BLaER1 (cell line): ENCODE measurements around the gene GADD45A.

Source experiments
- H3K27ac ChIP-seq: shearing (Covaris generic); formaldehyde crosslinking; 2 replicates; pipeline ENCODE4 v1.8.1; 2022
- H3K27me3 ChIP-seq: shearing (Covaris generic); formaldehyde crosslinking; 2 replicates; pipeline ENCODE4 v1.8.1; 2022
- H3K36me3 ChIP-seq: shearing (Covaris generic); formaldehyde crosslinking; 2 replicates; pipeline ENCODE4 v1.8.1; 2022
- H3K4me1 ChIP-seq: shearing (Covaris generic); formaldehyde crosslinking; 2 replicates; pipeline ENCODE4 v1.8.1; 2022
- H3K4me2 ChIP-seq: shearing (Covaris generic); formaldehyde crosslinking; 2 replicates; pipeline ENCODE4 v1.8.1; 2022
- H3K4me3 ChIP-seq: shearing (Covaris generic); formaldehyde crosslinking; 2 replicates; pipeline ENCODE4 v1.8.1; 2022
- H3K9ac ChIP-seq: shearing (Covaris generic); formaldehyde crosslinking; 2 replicates; pipeline ENCODE4 v1.8.1; 2022
- H3K9me3 ChIP-seq: shearing (Covaris generic); formaldehyde crosslinking; 2 replicates; pipeline ENCODE4 v1.8.1; 2022
- H4K20me1 ChIP-seq: shearing (Covaris generic); formaldehyde crosslinking; 2 replicates; pipeline ENCODE4 v1.8.1; 2022
- Cebpa-rat ChIP-seq: shearing (Covaris generic); IDR thresholded peaks from 2 replicates; pipeline ENCODE4 v1.8.1; 2022

Gene GADD45A, protein sequence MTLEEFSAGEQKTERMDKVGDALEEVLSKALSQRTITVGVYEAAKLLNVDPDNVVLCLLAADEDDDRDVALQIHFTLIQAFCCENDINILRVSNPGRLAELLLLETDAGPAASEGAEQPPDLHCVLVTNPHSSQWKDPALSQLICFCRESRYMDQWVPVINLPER

GRCh38 chr1:67685067-67685557 is at the start of gene GADD45A:
GADD45A (plus strand) TSS chr1:67685201; CDS start chr1:67685495, 294 bp downstream.
- TF ChIP-seq Cebpa-rat = no peak
- Histone ChIP-seq H3K9me3 (no peaks in the 10 kb centered on the region), H3K27me3 (no peaks in the 10 kb centered on the region), H3K9ac (peak within 1 kb of the TSS; percentile 95), H4K20me1 (peaks cover 47% of the 10 kb centered on the region), H3K4me2 (peak within 1 kb of the TSS; percentile 91), H3K27ac (peak within 1 kb of the TSS; percentile 92), H3K4me3 (peak within 1 kb of the TSS; percentile 99), H3K36me3 (peaks cover 30% of the 10 kb centered on the region), H3K4me1 (peaks cover 29% of the 10 kb centered on the region)

DNA sequence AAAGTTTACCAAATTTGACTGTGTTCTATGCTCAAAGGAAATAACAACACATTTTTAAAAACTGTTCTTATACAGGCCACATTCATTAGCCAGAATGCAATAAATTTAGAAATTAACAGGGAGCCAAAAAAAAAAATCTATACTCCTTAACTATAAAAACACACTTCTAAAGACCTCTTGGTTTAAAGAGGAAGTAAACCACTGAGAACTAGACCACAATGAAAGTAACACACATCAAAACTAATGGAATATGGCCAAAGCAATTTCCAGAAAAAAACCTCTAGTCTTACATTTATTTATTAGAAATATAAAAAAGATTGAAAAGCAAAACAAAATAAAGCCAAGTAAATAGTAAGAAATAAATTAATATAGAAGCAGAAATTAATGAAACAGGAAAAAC is 48.9 kb upstream of the GADD45A start:
- Histone ChIP-seq H3K27ac (no peak overlapping the region), H3K4me2 (peak overlapping the region; percentile 61), H3K4me3 (no peak overlapping the region), H3K27me3 (no peaks in the 10 kb centered on the region), H3K4me1 (peaks cover 39% of the 10 kb centered on the region), H3K9ac (no peak overlapping the region), H4K20me1 (no peaks in the 10 kb centered on the region), H3K36me3 (no peaks in the 10 kb centered on the region), H3K9me3 (no peaks in the 10 kb centered on the region)
- TF ChIP-seq Cebpa-rat = no peak

- Histone ChIP-seq H3K9ac (no peak overlapping the region), H3K4me1 (peaks cover 22% of the 10 kb centered on the region), H4K20me1 (no peaks in the 10 kb centered on the region), H3K27me3 (no peaks in the 10 kb centered on the region), H3K27ac (no peak overlapping the region), H3K36me3 (no peaks in the 10 kb centered on the region), H3K4me2 (no peak overlapping the region), H3K4me3 (no peak overlapping the region), H3K9me3 (no peaks in the 10 kb centered on the region)
- TF ChIP-seq Cebpa-rat = no peak
Observed at GRCh38 chr1:67639361-67639760, 45.6 kb upstream of the GADD45A start.

- H3K4me3 ChIP-seq = no peak overlapping the region
- no peaks in the 10 kb centered on the region for H3K36me3 ChIP-seq
- H4K20me1 ChIP-seq = no peaks in the 10 kb centered on the region
- H3K9me3 ChIP-seq = no peaks in the 10 kb centered on the region
- H3K9ac ChIP-seq = no peak overlapping the region
- H3K4me2 ChIP-seq = no peak overlapping the region
- H3K27me3 ChIP-seq = no peaks in the 10 kb centered on the region
- H3K27ac ChIP-seq = no peak overlapping the region
- TF ChIP-seq Cebpa-rat = no peak
- no peaks in the 10 kb centered on the region for H3K4me1 ChIP-seq
Observed at GRCh38 chr1:67642629-67643028, 42.4 kb upstream of the GADD45A start.

- Histone ChIP-seq H3K36me3 (no peaks in the 10 kb centered on the region), H3K27ac (no peak overlapping the region), H3K9me3 (no peaks in the 10 kb centered on the region), H3K9ac (no peak overlapping the region), H3K4me2 (no peak overlapping the region), H4K20me1 (no peaks in the 10 kb centered on the region), H3K27me3 (no peaks in the 10 kb centered on the region), H3K4me1 (no peaks in the 10 kb centered on the region), H3K4me3 (no peak overlapping the region)
- TF ChIP-seq Cebpa-rat = no peak
Observed at GRCh38 chr1:67644566-67644965, 40.4 kb upstream of the GADD45A start.

DNA sequence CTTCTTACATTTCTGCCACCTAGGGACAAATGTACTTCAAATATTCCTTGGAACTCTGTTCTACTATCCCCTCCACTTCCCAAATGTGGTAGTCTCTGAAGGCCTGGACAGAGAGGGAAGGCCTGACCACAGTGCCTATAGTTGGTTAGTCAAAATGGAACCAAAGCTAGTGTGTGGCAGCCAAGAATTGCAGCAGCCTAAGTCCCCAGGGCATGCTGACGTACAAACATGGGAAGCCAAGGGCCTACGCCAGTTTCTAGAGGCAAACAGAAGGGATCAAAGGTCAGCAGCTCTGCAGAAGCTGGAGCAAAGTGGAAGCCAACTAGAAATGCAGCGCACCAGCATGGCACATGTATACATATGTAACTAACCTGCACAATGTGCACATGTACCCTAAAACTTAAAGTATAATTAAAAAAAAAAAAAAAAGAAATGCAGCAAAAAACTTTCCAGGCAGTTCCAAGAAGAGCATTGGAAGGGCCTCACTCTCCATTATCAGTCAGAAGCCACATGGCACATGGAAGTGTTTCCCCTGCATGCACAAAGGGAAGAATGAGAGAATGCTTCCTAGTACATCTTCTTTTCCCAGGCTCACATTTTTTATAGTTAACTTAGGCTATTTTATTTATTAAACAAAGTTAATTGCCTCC is 39.4 kb upstream of the GADD45A start:
- Histone ChIP-seq H3K27ac (no peak overlapping the region), H3K27me3 (no peaks in the 10 kb centered on the region), H4K20me1 (no peaks in the 10 kb centered on the region), H3K9me3 (no peaks in the 10 kb centered on the region), H3K4me2 (no peak overlapping the region), H3K9ac (no peak overlapping the region), H3K4me1 (no peaks in the 10 kb centered on the region), H3K36me3 (no peaks in the 10 kb centered on the region), H3K4me3 (no peak overlapping the region)
- no peak for TF ChIP-seq Cebpa-rat

DNA sequence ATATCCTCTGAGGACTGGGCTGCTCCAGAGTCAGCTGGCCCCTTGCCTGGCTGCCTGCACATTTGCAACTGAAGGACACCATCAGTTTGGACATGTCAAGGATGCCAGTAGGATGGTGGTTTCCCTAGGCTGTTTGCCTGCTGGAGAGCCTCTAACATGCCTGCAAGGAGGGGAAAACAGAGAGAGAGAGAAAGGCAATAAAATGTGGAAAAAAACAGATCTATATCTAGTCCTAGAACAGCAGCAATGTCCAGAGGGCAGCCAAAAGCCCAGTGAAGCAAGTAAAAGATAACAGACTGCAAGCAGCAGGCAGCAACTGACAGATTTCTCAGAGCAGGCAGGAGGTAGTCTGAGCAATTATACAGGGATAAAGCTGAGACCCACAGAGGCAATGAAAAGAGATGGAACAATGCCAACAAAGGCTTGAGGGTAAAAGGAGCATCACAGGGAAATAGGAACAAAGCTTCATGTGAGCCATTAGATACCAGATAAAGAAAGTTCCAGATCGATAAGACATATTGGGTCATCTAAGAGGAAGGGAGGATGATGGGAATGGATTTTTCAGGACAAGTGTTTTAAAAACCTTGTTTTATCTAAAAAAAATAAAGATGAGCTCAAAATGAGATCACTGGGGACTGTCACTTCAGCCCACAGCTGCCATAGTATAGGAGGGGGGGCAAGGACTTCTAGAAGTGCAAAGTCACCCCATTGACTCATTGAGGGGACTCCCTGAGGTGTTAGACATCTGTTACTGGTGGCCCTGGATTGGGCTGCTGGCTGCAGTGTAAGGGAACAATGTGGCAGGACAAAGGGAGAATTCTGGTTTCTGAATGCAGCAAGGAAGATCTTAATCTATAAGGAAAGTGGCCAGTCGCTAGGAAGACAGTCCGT is 38.6 kb upstream of the GADD45A start:
- Histone ChIP-seq H3K36me3 (no peaks in the 10 kb centered on the region), H3K4me3 (no peak overlapping the region), H3K27me3 (no peaks in the 10 kb centered on the region), H3K27ac (no peak overlapping the region), H3K9ac (no peak overlapping the region), H3K9me3 (no peaks in the 10 kb centered on the region), H3K4me2 (no peak overlapping the region), H3K4me1 (no peaks in the 10 kb centered on the region), H4K20me1 (no peaks in the 10 kb centered on the region)
- TF ChIP-seq Cebpa-rat = no peak

DNA sequence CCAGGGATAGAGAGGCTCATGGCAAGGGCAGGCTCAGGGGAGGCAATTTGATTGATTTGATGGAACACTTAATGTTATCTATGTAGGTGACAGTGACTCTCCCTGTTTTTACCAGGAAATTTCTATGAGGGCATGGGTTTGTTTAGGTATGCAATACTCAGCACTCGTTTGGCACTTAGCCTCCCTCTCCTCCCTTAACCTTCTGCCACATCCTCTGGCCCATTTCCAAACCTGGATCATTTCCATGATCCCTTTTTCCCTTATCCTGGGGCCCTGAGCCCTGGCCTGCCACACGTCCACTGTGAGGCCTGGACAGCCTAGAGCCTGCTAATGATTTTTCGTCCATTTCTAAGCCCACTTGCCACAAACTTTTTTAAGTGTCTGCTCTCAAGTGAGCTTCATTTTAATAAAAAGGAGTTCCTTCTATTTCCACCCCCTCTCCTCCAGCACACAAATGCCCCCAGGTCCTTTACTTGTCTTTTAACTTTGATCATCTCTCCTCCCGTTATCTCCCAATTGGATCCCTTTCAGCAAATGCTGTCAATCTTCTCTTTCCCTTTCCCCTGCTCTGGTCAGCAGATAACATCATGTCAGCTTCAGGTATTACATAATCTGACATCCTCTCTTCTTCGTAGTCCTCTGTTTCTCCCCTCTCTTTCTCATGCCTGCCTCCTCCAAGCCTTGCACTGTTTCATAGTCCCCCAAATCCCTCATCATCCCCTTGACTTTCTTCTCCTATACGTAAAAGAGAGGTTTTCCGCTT is 37.8 kb upstream of the GADD45A start:
- Histone ChIP-seq H3K27ac (no peak overlapping the region), H3K9me3 (no peaks in the 10 kb centered on the region), H3K4me1 (no peaks in the 10 kb centered on the region), H3K4me2 (no peak overlapping the region), H3K9ac (no peak overlapping the region), H3K36me3 (no peaks in the 10 kb centered on the region), H4K20me1 (no peaks in the 10 kb centered on the region), H3K27me3 (no peaks in the 10 kb centered on the region), H3K4me3 (no peak overlapping the region)
- TF ChIP-seq Cebpa-rat = no peak

DNA sequence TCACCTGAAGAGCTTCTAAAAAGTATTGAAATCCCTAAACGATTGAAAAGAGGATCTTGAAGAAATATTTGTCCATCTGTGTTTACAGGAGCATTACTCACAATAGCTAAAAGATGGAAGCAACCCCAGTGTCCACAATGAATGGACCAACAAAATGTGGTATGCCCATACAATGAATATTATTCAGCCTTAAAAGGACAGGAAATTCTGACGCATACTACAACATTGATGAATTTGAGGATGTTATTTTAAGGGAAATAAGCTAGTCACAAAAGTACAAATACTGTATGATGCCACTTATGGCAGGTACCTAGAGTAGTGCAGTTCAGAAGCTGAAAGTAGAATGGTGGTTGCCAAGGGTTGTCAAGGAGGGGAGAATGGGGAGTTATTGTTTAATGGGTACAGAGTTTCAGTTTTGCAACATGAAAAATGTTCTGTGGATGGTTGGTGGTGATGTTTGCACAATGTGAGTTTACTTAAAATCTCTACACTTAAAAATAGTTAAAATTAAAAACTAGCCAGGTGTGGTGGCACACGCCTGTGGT is 37.1 kb upstream of the GADD45A start:
- H3K36me3 ChIP-seq = no peaks in the 10 kb centered on the region
- H3K9ac ChIP-seq = no peak overlapping the region
- H3K27me3 ChIP-seq = no peaks in the 10 kb centered on the region
- H3K4me3 ChIP-seq = no peak overlapping the region
- no peak overlapping the region for H3K27ac ChIP-seq
- H3K4me2 ChIP-seq = no peak overlapping the region
- TF ChIP-seq Cebpa-rat = no peak
- no peaks in the 10 kb centered on the region for H4K20me1 ChIP-seq
- H3K4me1 ChIP-seq = no peaks in the 10 kb centered on the region
- no peaks in the 10 kb centered on the region for H3K9me3 ChIP-seq
